Right lobe of liver (tissue), 6 donors: ENCODE data around the gene SERPINA3. TPM values are rescaled to one million over a fixed set of nuclear protein-coding genes. Genes with fewer than 3 reads are reported as not detected.

ENCODE experiments used
- ATAC-seq, 4 donors: fragments of 200-7000 bp; cut with Tn5 transposase; one replicate each; pipeline ENCODE4 v1.9.1; 2020; ENCODE audit warnings: mild to moderate bottlenecking in 4 of 4, moderate library complexity in 4 of 4
- DNase-seq, 3 donors: peaks; one replicate each; pipeline ENCODE4 v3.0.0-alpha.2; 2020
- H3K27ac ChIP-seq, 3 donors: fragments of 200-600 bp; one replicate each; pipeline ENCODE4 v1.8.0; 2022
- H3K27me3 ChIP-seq, 2 donors: fragments of 200-600 bp; one replicate each; pipeline ENCODE4 v1.8.0; 2022
- H3K36me3 ChIP-seq, 4 donors: fragments of 200-600 bp; sonication (generic) in 1 of 4; one replicate each; pipeline versions ENCODE4 v1.5.1 to v1.8.0; 2017 to 2022; ENCODE audit warnings: control low read depth in 1 of 4
- H3K4me1 ChIP-seq, 4 donors: fragments of 200-600 bp; sonication (generic) in 1 of 4; one replicate each; pipeline versions ENCODE4 v1.5.1 to v1.8.0; 2017 to 2022; ENCODE audit warnings: control low read depth in 1 of 4
- H3K4me3 ChIP-seq, 3 donors: fragments of 200-600 bp; one replicate each; pipeline ENCODE4 v1.8.0; 2022
- H3K9me3 ChIP-seq, 4 donors: fragments of 200-600 bp; sonication (generic) in 1 of 4; one replicate each; pipeline versions ENCODE4 v1.5.1 to v1.8.0; 2017 to 2022; ENCODE audit warnings: control low read depth in 1 of 4
- POLR2A ChIP-seq: fragments of 450-650 bp; IDR thresholded peaks from one replicate; pipeline ENCODE4 v1.6.1; 2017; ENCODE audit warnings: antibody characterized with exemption, mild to moderate bottlenecking
- WGBS: methylation state at CpG from one replicate; pipeline ENCODE4 v1.1.6; 2018; ENCODE audit warnings: low coverage, low lambda C conversion rate; ENCODE audit not compliant: insufficient coverage; ENCODE audit errors: missing lambda C conversion rate; 5-methylcytosine and 5-hydroxymethylcytosine counted together
- intact Hi-C, 2 donors: fragments of 100-400 bp; cut with DNase I; formaldehyde crosslinking; loops; one replicate each; pipeline versions ENCODE4 v1.11.2 to v1.14.1; 2022
- total RNA-seq, 6 experiments: library from RNA; depleted of rRNA in 2 of 6; stranded (reverse); fragments of >200 nt in 2 of 6; fragmentation: NEBNext Ultra II Directional in 3 of 6; extraction: Animal tissue kit (Norgen Biotek cat#: 25700) in 3 of 6; gene quantifications; one replicate each; pipeline versions ENCODE4 v1.1.0 to v1.2.4, GENCODE V29; 2016 to 2023
- TF ChIP-seq, protein P1 (sequence below), 4 donors: fragments of 200-600 bp in 3 of 4; fragments of 450-650 bp in 1 of 4; IDR thresholded peaks; one replicate each; pipeline versions ENCODE4 v1.5.1 to v1.8.0; 2016 to 2022; ENCODE audit warnings: antibody characterized with exemption in 4 of 4, mild to moderate bottlenecking in 2 of 4
- donor health status: DM: no; HTN: yes; CAD: no.
- donor health status: DM: no; HTN: no; CAD: no.
- donor health status: DM: no; HTN: no; CAD: no.
- donor health status: DM: no; HTN: yes; CAD: no.
- donor health status: DM: no; HTN: yes; CAD: no.

Gene SERPINA3
- total RNA-seq, 6 experiments from 2014 or later = 5,211 to 12,749 (median 8,707) TPM

DNA sequence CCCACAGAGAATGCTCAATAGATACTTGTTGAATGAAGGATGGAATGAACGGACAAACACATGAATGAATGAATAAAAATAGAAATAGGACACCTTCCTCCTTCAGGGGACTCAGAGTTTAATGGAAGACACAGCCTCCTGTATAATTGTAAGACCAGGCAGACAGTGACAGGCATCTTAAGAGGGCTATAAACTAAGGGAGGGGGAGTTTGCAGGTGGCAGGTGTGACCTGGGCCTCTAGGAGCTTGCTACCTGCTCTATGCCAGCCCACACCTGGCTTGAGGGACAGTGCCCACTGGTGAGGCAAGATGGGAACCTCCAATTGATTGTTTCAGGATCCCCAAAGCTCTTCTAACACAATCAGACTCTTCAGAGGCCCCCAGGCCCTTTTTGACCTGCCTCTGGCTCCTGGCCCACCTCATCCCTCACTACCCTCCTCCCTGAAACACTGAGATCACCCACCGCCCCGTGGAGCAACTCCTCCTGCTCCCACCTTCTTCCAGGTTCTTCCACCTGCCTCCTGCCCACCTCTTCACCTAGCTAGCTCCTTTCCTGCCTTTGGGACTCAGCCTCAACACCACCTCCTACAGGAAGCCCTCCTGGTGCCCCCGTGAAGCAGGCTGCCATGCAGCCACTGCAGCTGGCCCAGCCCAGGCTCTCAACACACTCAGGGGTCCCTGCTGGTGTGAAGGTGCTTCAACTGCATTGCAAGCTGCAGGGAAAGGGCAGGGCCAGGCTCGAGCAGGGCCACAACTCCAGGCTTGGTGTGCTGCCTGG lies 9.4 kb downstream of the SERPINA3 start:
- H3K4me1 ChIP-seq = peaks cover 0 to 27% (median 0%) of the 10 kb centered on the region in 4 donors
- H3K27me3 ChIP-seq = no peaks in the 10 kb centered on the region
- peaks cover 0 to 71% (median 37%) of the 10 kb centered on the region in 4 donors for H3K36me3 ChIP-seq
- DNase-seq (peak in 1 of 3 donors; percentile 63), ATAC-seq (peak in 3 of 4 donors; percentile 1 to 34 (median 8))
- no peaks in the 10 kb centered on the region for H3K9me3 ChIP-seq
- no peak overlapping the region for H3K27ac ChIP-seq
- peak; percentile 48 for TF ChIP-seq POLR2A
- TF ChIP-seq, protein P1, sequence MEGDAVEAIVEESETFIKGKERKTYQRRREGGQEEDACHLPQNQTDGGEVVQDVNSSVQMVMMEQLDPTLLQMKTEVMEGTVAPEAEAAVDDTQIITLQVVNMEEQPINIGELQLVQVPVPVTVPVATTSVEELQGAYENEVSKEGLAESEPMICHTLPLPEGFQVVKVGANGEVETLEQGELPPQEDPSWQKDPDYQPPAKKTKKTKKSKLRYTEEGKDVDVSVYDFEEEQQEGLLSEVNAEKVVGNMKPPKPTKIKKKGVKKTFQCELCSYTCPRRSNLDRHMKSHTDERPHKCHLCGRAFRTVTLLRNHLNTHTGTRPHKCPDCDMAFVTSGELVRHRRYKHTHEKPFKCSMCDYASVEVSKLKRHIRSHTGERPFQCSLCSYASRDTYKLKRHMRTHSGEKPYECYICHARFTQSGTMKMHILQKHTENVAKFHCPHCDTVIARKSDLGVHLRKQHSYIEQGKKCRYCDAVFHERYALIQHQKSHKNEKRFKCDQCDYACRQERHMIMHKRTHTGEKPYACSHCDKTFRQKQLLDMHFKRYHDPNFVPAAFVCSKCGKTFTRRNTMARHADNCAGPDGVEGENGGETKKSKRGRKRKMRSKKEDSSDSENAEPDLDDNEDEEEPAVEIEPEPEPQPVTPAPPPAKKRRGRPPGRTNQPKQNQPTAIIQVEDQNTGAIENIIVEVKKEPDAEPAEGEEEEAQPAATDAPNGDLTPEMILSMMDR (IDR thresholded peaks at IDR 0.05) = no peak
- H3K4me3 ChIP-seq = no peak overlapping the region
- intact Hi-C loops = loop anchor here in 1 of 2 donors (10.0 kb wide), 1 partner anchor 53 kb away; no protein-coding TSS in a partner anchor
- WGBS = 86% methylated on average over 3 of the region's 5 CpGs

DNA sequence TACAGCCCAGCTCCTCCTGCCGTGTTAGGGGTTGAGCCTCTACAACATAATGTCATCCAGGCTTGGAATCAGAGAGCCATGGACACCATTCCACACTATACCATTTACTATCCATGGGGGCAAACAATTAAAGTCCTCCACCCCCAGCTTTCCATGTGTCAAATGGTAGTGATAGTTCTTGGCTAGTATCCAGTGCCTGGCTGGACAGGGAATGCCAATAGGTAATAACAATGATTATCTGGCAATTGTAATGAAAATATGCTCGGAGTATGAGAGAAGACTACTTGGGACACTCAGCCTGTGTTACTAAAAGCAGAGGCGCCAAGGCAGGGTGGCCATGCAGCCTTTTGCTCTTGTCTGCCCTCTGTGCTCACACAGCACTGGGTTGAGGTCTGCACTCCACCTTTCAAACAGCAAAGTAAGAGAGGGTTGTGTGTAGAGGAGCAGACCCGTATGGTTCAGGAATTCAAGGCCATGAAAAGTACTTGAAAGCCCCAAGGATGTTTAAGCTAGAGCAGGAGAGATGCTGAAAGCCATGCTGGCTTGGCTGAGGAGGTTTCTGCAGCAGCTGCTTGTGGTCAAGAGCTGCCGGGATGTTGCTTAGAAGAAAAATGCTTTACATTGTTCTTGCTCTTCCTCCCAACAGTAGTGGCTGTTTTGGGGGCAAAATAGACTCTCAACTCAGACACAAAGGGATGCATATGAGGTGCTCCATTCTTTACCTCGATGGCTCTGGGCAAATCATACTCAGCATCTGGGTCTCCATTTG lies 10.6 kb downstream of the SERPINA3 start:
- ATAC-seq (no peak), DNase-seq (peak in 1 of 3 donors; percentile 6)
- TF ChIP-seq, protein P1 (IDR thresholded peaks at IDR 0.05) = no peak
- TF ChIP-seq POLR2A = peak; percentile 35
- H3K27me3 ChIP-seq = no peaks in the 10 kb centered on the region
- H3K9me3 ChIP-seq = no peaks in the 10 kb centered on the region
- H3K4me1 ChIP-seq = peaks cover 0 to 19% (median under 1%) of the 10 kb centered on the region in 4 donors
- intact Hi-C loops = loop anchor here in 1 of 2 donors (10.0 kb wide), 1 partner anchor 52 kb away; no protein-coding TSS in a partner anchor
- WGBS = 73% methylated on average over 3 of the region's 6 CpGs
- no peak overlapping the region for H3K27ac ChIP-seq
- H3K4me3 ChIP-seq = no peak overlapping the region
- H3K36me3 ChIP-seq = peaks cover 0 to 64% (median 35%) of the 10 kb centered on the region in 4 donors

DNA sequence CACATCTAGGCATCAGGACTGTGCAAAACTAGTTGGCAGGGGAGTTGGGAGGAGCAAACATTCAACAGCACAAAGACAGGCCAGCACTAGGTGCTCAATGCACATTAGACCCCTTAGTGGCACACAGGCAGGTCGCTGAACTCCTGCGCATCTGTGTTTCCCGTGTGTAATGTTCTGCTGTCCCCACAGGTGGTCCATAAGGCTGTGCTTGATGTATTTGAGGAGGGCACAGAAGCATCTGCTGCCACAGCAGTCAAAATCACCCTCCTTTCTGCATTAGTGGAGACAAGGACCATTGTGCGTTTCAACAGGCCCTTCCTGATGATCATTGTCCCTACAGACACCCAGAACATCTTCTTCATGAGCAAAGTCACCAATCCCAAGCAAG lies 11.2 kb downstream of the SERPINA3 start:
- H3K27me3 ChIP-seq = no peaks in the 10 kb centered on the region
- H3K4me3 ChIP-seq = no peak overlapping the region
- no peaks in the 10 kb centered on the region for H3K9me3 ChIP-seq
- peaks cover 0 to 58% (median 32%) of the 10 kb centered on the region in 4 donors for H3K36me3 ChIP-seq
- H3K4me1 ChIP-seq = peaks cover 0 to 19% (median 4%) of the 10 kb centered on the region in 4 donors
- WGBS = 86% methylated on average over 1 of the region's 4 CpGs
- intact Hi-C loops = loop anchor here in 1 of 2 donors (10.0 kb wide), 1 partner anchor 51 kb away; no protein-coding TSS in a partner anchor
- DNase-seq = peak in 1 of 3 donors; percentile 9
- no peak for ATAC-seq
- H3K27ac ChIP-seq = no peak overlapping the region
- TF ChIP-seq, protein P1 (IDR thresholded peaks at IDR 0.05) = peak in 1 of 4 donors; percentile 7
- no peak for TF ChIP-seq POLR2A

DNA sequence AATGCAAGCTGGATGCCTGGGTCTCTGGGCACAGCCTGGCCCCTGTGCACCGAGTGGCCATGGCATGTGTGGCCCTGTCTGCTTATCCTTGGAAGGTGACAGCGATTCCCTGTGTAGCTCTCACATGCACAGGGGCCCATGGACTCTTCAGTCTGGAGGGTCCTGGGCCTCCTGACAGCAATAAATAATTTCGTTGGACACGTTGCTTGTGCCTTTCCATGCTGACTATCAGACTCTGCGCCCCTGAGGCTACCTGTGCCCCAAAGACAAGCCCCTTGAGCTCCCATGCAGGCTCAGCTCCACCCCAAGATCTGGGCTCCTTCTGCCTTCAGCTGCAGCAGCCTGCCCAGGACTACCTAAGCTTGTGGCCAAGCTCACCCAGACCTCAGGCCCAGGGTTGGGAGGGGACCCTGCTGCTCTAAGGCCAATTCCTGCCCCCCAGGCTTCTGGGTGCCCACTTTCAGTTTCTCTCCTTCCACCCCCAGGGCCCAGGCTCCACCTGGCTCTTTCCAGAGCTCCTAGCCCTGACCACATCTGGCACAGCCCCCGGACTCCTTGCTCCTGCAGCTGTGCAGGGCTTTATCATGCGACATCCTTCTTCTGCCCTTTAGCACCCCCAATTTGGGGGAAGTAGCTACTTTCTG lies 11.8 kb downstream of the SERPINA3 start:
- ATAC-seq = peak in 3 of 4 donors; percentile 1 to 2 (median 2)
- WGBS = 76% methylated on average over 3 of the region's 7 CpGs
- intact Hi-C loops = loop anchor here in 1 of 2 donors (10.0 kb wide), 1 partner anchor 51 kb away; no protein-coding TSS in a partner anchor

More for the DNA sequence above, 11.8 kb downstream of the SERPINA3 start:
- Histone ChIP-seq H3K9me3 (no peaks in the 10 kb centered on the region), H3K4me1 (peaks cover 0 to 19% (median 4%) of the 10 kb centered on the region in 4 donors), H3K36me3 (peaks cover 0 to 53% (median 29%) of the 10 kb centered on the region in 4 donors), H3K27ac (no peak overlapping the region), H3K4me3 (no peak overlapping the region), H3K27me3 (no peaks in the 10 kb centered on the region)
- peak; percentile 50 for TF ChIP-seq POLR2A
- TF ChIP-seq, protein P1 (IDR thresholded peaks at IDR 0.05) = no peak
- DNase-seq = peak in 1 of 3 donors; percentile 64
